ENCODE data around the gene ULBP1.

DNA sequence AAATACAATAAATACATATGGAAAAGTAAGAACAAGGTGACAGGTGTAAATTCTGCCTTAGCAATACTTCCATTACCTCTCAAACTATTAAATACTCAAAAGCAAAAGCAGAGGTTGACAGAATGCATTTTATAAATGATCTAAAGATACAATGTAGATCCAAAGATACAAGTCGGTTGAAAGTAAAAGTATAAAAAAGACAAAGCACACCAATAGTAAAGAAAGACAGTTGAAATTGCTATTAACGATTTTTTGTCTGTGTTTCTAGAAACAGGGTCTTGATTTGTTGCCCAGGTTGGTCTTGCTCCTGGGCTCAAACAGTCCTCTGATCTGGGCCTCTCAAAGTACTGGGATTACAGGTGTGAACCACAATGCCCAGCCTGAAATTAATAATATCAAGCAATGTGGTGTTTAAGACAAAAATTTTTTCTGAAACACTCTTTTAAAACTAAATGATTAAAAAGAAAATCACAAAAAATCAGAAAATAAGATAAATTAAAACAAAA, 23.9 kb downstream of the ULBP1 start:
- TF ChIP-seq POLR2AphosphoS5 (IDR thresholded peaks at IDR 0.05): no peak
- TF ChIP-seq CTCF (IDR thresholded peaks at IDR 0.05): no peak
- TF ChIP-seq EP300 (IDR thresholded peaks at IDR 0.05): no peak
- no peak for TF ChIP-seq POLR2A (IDR thresholded peaks at IDR 0.05)
